SKM-1 treated with dmso at 0.1 percent for 144 hours (cell line): Measurements from ENCODE around the gene SDHA.
"Not testable (repeated sequence)": the region's sequence is repeated elsewhere in the genome, so short reads cannot be mapped to it uniquely, and the experiment has no call there.

ENCODE experiments used
- DNase-seq: peaks from one replicate; lab custom pipeline; 2025; ENCODE audit not compliant: unreplicated experiment; lab: John Stamatoyannopoulos, UW

Gene SDHA

GRCh38 chr5:251975-252374 is 33.9 kb downstream of the SDHA start:
- not testable (repeated sequence) for DNase-seq

DNA sequence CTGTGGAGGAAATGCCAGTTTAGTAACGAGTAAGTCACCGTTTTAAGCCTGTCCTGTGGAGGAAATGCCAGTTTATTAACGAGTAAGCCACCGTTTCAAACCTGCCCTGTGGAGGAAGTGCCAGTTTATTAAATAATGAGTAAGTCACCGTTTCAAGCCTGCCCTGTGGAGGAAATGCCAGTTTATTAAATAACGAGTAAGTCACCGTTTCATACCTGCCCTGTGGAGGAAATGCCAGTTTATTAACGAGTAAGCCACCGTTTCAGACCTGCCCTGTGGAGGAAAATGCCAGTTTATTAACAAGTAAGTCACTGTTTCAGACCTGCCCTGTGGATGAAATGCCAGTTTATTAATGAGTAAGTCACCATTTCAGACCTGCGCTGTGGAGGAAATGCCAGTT is 34.4 kb downstream of the SDHA start:
- no peak for DNase-seq

DNA sequence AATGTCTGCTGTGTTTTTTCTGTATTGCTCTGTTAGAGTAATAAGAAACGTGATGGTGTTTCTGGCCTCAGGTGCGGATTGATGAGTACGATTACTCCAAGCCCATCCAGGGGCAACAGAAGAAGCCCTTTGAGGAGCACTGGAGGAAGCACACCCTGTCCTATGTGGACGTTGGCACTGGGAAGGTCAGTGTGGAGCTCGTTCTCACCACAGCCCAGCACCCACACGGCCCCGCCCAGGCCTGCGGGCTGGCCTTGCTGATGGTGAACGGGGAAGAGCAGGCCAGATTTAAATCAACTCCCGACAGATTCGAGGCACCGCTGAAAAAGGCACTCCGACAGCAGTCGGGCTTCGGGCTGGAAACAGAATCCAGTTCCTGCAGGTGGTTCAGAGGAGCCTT is 36.2 kb downstream of the SDHA start:
- not testable (repeated sequence) for DNase-seq

DNA sequence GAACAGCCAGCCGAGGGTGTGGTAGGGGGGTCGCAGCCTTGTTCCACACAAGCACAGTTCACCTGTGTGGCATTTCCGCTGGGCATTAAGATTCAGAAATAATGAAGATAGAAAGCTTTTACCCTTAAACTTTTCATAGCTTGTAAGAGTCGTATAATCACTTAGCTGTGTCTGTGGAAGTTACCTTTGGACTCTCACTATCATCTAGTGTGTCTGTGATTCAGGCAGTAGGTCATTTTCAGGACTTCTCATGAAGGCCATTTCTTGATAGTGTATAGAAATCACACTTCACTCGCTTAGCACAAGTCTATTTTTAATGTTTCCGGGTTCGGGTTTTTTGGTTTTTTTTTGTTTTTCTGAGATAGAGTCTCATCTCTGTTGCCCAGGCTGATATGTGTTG is 37.0 kb downstream of the SDHA start:
- not testable (repeated sequence) for DNase-seq

- DNase-seq, result not testable (repeated sequence)
Measured at GRCh38 chr5:256347-256746, 38.2 kb downstream of the SDHA start.

DNA sequence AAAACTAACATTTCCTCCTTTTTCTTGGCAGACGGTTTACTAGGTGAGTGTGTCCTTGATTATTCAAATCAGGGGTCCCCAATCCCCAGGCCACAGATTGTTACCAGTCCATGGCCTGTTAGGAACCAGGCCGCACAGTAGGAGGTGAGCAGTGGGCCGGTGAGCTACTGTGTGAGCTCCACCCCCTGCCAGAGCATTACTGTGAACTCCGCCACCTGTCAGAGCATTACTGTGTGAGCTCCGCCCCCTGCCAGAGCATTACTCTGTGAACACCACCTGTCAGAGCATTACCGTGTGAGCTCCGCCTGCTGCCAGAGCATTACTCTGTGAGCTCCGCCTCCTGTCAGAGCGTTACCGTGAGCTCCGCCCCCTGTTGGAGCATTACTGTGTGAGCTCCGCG is 39.0 kb downstream of the SDHA start:
- no peak for DNase-seq

- DNase-seq, result not testable (repeated sequence)
Measured at GRCh38 chr5:263275-263974, 45.3 kb downstream of the SDHA start.

DNA sequence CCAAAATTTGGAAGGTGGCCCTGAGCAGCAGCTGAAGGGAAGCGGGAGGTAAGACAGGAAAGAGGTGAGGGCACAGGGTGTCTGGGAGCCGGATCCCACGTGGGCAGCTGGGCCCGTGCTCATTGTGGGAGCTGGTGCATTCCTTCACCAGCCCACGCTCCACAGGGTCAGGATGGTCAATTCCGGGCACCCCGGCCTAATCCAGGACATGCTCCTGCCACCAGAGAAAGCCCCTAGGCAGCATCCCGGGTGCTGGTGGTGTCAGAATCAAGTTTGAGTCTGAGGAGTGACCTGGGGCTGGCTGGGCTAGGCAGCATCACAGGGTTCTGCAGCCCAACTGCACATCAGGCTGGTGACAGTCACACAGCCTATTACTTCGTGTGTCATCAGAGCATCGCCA is 46.2 kb downstream of the SDHA start:
- DNase-seq, result no peak

DNA sequence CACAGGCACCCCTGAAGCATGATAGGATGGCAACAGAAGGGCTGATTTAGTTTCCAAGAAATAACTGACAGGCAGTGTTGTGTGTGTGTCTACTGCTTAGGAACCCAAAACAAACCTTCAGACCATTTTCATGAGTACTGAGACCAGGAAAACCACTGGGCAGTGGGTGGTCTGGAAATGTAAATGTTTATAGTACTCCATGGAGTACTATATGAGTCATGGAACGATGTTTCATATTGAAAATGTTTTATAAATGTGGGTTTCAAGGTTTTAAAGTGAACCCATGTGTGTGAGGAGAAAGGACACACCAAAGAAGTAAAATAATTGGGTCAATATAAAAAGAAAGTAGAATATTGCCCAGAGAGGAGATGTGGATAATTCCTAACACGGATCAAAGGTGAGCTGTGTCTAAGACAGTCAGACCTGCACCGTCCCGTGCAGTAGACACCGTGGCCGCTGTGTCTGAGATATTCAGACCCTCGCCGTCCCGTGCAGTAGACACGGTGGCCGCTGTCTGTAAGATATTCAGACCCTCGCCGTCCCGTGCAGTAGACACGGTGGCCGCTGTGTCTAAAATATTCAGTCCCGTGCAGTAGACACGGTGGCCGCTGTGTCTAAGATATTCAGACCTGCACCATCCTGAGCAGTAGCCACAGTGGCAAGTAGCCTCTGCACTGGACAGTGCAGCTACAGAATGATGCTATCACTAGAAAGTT is 48.3 kb downstream of the SDHA start:
- DNase-seq, result not testable (repeated sequence)

DNA sequence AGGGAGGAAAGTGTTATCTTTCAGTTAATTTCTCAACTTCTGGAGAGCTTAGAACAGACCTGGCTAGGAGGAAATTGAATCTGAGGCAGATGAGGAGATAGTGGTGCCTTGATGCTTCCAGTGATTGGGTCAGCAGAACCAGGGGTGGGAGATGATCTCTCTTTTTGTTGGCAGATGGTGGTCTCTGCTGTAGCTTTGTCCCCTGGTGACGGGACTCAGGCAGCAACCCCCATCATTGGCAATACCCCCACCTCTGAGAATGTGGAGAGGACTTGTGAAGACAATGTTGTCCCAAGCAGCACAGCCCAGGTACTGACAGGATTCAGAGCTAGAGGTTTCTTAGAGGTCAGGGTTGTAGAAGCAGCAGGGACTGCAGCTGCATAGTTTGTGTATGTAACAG is 49.6 kb downstream of the SDHA start:
- DNase-seq, result no peak

- no peak for DNase-seq
Measured at GRCh38 chr5:270340-270739, 52.2 kb downstream of the SDHA start.

GRCh38 chr5:271828-272167 is 53.7 kb downstream of the SDHA start:
- DNase-seq, result not testable (repeated sequence)

GRCh38 chr5:273091-273490 is 55.0 kb downstream of the SDHA start:
- DNase-seq, result not testable (repeated sequence)

DNA sequence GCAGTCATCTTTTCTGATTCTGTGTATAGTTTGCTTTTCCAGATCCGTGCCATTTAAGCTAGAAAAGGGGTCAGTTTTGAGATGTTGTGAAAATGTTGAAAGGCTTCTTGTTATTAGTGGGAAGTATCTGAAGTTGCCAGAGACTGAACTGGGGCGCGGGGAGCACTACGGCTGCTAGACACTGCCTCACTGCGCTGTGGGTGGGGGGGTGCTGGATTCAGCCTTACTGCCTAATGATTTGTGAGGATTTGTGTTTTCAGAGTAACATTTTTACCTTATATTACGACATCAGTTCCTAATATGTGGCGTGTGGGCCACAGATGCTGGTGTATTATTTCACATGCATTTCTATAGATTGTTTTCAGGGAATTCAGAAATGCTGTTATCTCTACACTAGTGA is 55.4 kb downstream of the SDHA start:
- DNase-seq, result not testable (repeated sequence)

- DNase-seq, result not testable (repeated sequence)
Measured at GRCh38 chr5:274346-274745, 56.2 kb downstream of the SDHA start.

- no peak for DNase-seq
Measured at GRCh38 chr5:278646-279045, 60.5 kb downstream of the SDHA start.

GRCh38 chr5:279051-279665 is 61.0 kb downstream of the SDHA start:
- DNase-seq, result not testable (repeated sequence)

GRCh38 chr5:285991-286557 is 68.0 kb downstream of the SDHA start:
- DNase-seq, result no peak

GRCh38 chr5:290200-290599 is 72.1 kb downstream of the SDHA start:
- not testable (repeated sequence) for DNase-seq

- not testable (repeated sequence) for DNase-seq
Measured at GRCh38 chr5:291345-291744, 73.2 kb downstream of the SDHA start.

- DNase-seq, result not testable (repeated sequence)
Measured at GRCh38 chr5:294788-295187, 76.7 kb downstream of the SDHA start.

GRCh38 chr5:296207-296606 is 78.1 kb downstream of the SDHA start:
- not testable (repeated sequence) for DNase-seq
